ENCODE data around the gene ARL6IP5. TPM values are rescaled to one million over a fixed set of nuclear protein-coding genes. Genes with fewer than 3 reads are reported as not detected.

ARL6IP5 gene
- total and polyA plus RNA-seq, 2 donors (not counting 3 experiments of a cell fraction or from before 2014, with no cell fraction given), result 96.9 to 116 TPM

DNA sequence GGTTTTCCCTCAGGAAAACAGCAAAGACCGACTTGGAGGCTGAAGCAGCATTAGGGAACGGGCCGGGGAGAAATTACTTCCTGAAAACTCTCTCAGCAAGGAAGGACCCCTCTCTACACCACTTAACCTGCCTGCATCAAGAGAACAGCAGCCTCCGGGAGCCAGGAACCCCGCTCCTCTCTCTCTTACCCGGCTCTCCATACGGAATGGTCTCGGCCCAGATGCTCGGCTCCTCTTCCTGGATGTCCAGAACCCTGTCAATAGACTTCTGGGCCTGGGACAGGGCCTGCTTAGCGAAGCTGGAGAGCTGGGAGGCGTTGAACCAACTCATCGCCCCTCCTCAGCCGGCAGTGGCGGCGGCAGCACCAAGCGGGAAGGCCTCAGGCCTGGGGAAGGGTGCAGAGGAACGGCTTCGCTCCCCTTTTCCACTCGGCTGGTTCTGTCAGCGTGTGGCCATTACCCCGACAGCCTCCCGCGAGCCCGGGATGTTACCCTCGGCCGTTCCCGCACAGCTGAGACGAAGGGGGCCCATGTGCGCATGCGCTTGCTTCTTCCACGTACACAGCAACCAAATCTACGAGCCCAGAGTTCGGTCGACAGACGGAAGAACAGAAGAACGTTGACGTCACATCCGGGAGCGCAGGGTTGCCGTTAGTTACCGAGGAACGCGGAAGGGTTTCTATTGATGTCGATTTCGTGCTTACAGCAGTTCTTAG is 32.8 kb upstream of the ARL6IP5 start, which contains the start of gene TMF1:
TMF1 (minus strand) TSS at position 578 of the 716 bp plus-strand sequence; CDS start at position 331, 247 bp downstream.
- CTCF ChIA-PET, result interaction anchor here (1.0 to 1.5 kb wide), 7 partner anchors 9 to 400 kb away, joined by 3 to 8 read pairs (median 4); partner anchors contain the start of gene EOGT
- peaks cover 7 to 12% of the 10 kb centered on the region in 2 experiments for H3K36me3 ChIP-seq (ENCODE audit: control insufficient read depth in 2 of 2, extremely low read depth in 1 of 2, insufficient read depth in 2 of 2, low read length in 2 of 2)
- intact Hi-C loops (cut with micrococcal nuclease) (loop anchor here (1.0 kb wide), 4 partner anchors 19 to 39 kb away; partner anchors contain the start of genes EOGT and UBA3), dilution Hi-C loops (cut with MboI; ENCODE audit: extremely low pct_ligation_motif_present, low sequenced_read_pairs) (no loop called here)
- TSS peak; percentile 38 for BruUV-seq (replicated peaks)
- H3K9me1 ChIP-seq (replicated peaks; ENCODE audit: control insufficient read depth, extremely low read depth, insufficient read depth, low read length), result no peaks in the 10 kb centered on the region
- H3K27me3 ChIP-seq (ENCODE audit: control insufficient read depth in 2 of 2, insufficient read depth in 2 of 2, low read length in 2 of 2), result no peaks in the 10 kb centered on the region
- peak within 1 kb of the TSS; percentile 97 for H3K4me2 ChIP-seq (ENCODE audit: insufficient read depth, low read length)
- H3K4me3 ChIP-seq (replicated peaks in 1 of 3; ENCODE audit: insufficient read depth in 1 of 3, low read depth in 1 of 3, low read length in 3 of 3), result peak within 1 kb of the TSS; percentile 47 to 94 (median 85)
- peak within 1 kb of the TSS; percentile 95 for H3K9ac ChIP-seq (replicated peaks; ENCODE audit: extremely low read depth, insufficient read depth, low read length)
- H3K27ac ChIP-seq (ENCODE audit: insufficient read depth, low read depth, low read length), result peak within 1 kb of the TSS; percentile 76
- H3K79me2 ChIP-seq (ENCODE audit: control insufficient read depth, insufficient read depth, low read length), result peaks cover 41% of the 10 kb centered on the region
- peak; percentile 99 for FAIRE-seq
- POLR2A ChIA-PET, result interaction anchor here (0.6 to 1.2 kb wide), 4 partner anchors 12 to 161 kb away, joined by 3 to 6 read pairs (median 3); partner anchors contain the start of gene ARL6IP5
- no peaks in the 10 kb centered on the region for H3K9me3 ChIP-seq (replicated peaks; ENCODE audit: control insufficient read depth, insufficient read depth, low read length)
- H4K20me1 ChIP-seq (replicated peaks; ENCODE audit: control insufficient read depth, extremely low read depth, insufficient read depth, low read length), result no peaks in the 10 kb centered on the region
- peak within 1 kb of the TSS; percentile 62 for H2AFZ ChIP-seq (ENCODE audit: low read depth, low read length)
- H3K4me1 ChIP-seq (ENCODE audit: control insufficient read depth, extremely low read depth, insufficient read depth, low read length), result peaks cover 14% of the 10 kb centered on the region
- peak; percentile 84 for TF ChIP-seq POLR2A (IDR thresholded peaks at IDR 0.05; ENCODE audit: low read depth, low read length)
- TF ChIP-seq JUN (IDR thresholded peaks at IDR 0.05; ENCODE audit: borderline replicate concordance, insufficient read depth, insufficient read length, low read depth), result peak; percentile 53
- TF ChIP-seq GATA2 (IDR thresholded peaks at IDR 0.05; ENCODE audit: insufficient read depth, insufficient read length, low read depth, low read length), result no peak
- no peak for TF ChIP-seq CTCF (IDR thresholded peaks at IDR 0.05; ENCODE audit: extremely low read depth in 1 of 2, insufficient read depth in 1 of 2, low read depth in 1 of 2, low read length in 2 of 2)
- no peak for TF ChIP-seq MYC (IDR thresholded peaks at IDR 0.05; ENCODE audit: low read depth, low read length)
- peak; percentile 67 for TF ChIP-seq POLR2AphosphoS5 (IDR thresholded peaks at IDR 0.05; ENCODE audit: insufficient read depth, low read depth, low read length)
- peak; percentile 99 for DNase-seq (ENCODE audit: low read depth, low spot score)
